CD4-positive, alpha-beta T cell treated with Interleukin-10 for 1 hour (primary cell): ENCODE data around the gene SMIM28.
A peak's percentile ranks its signal among the peaks of the same experiment; 100 is the strongest.

Experiments used
- DNase-seq: peaks from one replicate; pipeline ENCODE4 v3.0.0-alpha.2; 2020

The SMIM28 gene

GRCh38 chr6:138374815-138375214 is 2.9 kb upstream of the SMIM28 start:
- DNase-seq, result no peak

GRCh38 chr6:138377042-138377441 is 663 bp upstream of the SMIM28 start:
- DNase-seq, result no peak

- no peak for DNase-seq
Observed at GRCh38 chr6:138378463-138378862, 758 bp downstream of the SMIM28 start.

GRCh38 chr6:138382498-138383265 is 5.0 kb downstream of the SMIM28 start:
- DNase-seq, result no peak

- DNase-seq, result no peak
Observed at GRCh38 chr6:138383776-138384175, 6.1 kb downstream of the SMIM28 start.

GRCh38 chr6:138386897-138387296 is 9.2 kb downstream of the SMIM28 start:
- no peak for DNase-seq

GRCh38 chr6:138387577-138388368 is 10.1 kb downstream of the SMIM28 start:
- DNase-seq, result no peak

- DNase-seq, result no peak
Observed at GRCh38 chr6:138389551-138389950, 11.8 kb downstream of the SMIM28 start.

- DNase-seq, result no peak
Observed at GRCh38 chr6:138393871-138394783, 16.4 kb downstream of the SMIM28 start.

- DNase-seq, result no peak
Observed at GRCh38 chr6:138396709-138397108, 19.0 kb downstream of the SMIM28 start.

GRCh38 chr6:138397128-138398122 is 19.7 kb downstream of the SMIM28 start:
- DNase-seq, result no peak

GRCh38 chr6:138400326-138400725 is 22.6 kb downstream of the SMIM28 start:
- DNase-seq, result no peak

- no peak for DNase-seq
Observed at GRCh38 chr6:138401960-138402837, 24.5 kb downstream of the SMIM28 start.

GRCh38 chr6:138402838-138403187 is 25.1 kb downstream of the SMIM28 start:
- DNase-seq, result no peak

- DNase-seq, result peak; percentile 35
Observed at GRCh38 chr6:138403324-138403800, 25.7 kb downstream of the SMIM28 start.

- peak; percentile 93 for DNase-seq
Observed at GRCh38 chr6:138403801-138404665, 26.3 kb downstream of the SMIM28 start, which contains the start of gene HEBP2. HEBP2 (plus strand) TSS chr6:138404223; CDS start chr6:138404496, 273 bp downstream.

- peak; percentile 38 for DNase-seq
Observed at GRCh38 chr6:138404666-138405337, 27.1 kb downstream of the SMIM28 start.

- DNase-seq, result no peak
Observed at GRCh38 chr6:138405816-138406413, 28.2 kb downstream of the SMIM28 start.

GRCh38 chr6:138406443-138406842 is 28.7 kb downstream of the SMIM28 start:
- no peak for DNase-seq
